IPS-20b (cell line): Measurements from ENCODE around the gene ESPN.

Experiments
- H3K27ac ChIP-seq: one replicate; pipeline ENCODE4 v1.5.1; 2013; ENCODE audit warnings: low read length
- H3K27me3 ChIP-seq: 2 replicates; pipeline ENCODE4 v1.6.1; 2013; ENCODE audit warnings: mild to moderate bottlenecking, low read length, inconsistent platforms; ENCODE audit not compliant: insufficient read depth
- H3K36me3 ChIP-seq: 2 replicates; pipeline ENCODE4 v1.6.1; 2013; ENCODE audit warnings: low read depth, mild to moderate bottlenecking, inconsistent platforms, low read length, moderate library complexity; ENCODE audit not compliant: insufficient read depth
- H3K4me1 ChIP-seq: 2 replicates; pipeline ENCODE4 v1.6.1; 2013; ENCODE audit warnings: mild to moderate bottlenecking, control low read depth, inconsistent platforms, low read length, moderate library complexity; ENCODE audit not compliant: insufficient read depth
- H3K4me3 ChIP-seq: 2 replicates; pipeline ENCODE4 v1.5.1; 2013; ENCODE audit warnings: mild to moderate bottlenecking, low read length, inconsistent platforms
- H3K9ac ChIP-seq: 2 replicates; pipeline ENCODE4 v1.6.1; 2013; ENCODE audit warnings: low read depth, mild to moderate bottlenecking, inconsistent platforms, low read length, moderate library complexity
- H3K9me3 ChIP-seq: 2 replicates; pipeline ENCODE4 v1.6.1; 2013; ENCODE audit warnings: mild to moderate bottlenecking, low read depth, low read length, inconsistent platforms; ENCODE audit not compliant: insufficient read depth

Gene ESPN

GRCh38 chr1:6509220-6509918 is 84.8 kb downstream of the ESPN start:
- Histone ChIP-seq H3K36me3 (no peaks in the 10 kb centered on the region), H3K9ac (no peak overlapping the region), H3K27me3 (no peaks in the 10 kb centered on the region), H3K4me3 (no peak overlapping the region), H3K9me3 (no peaks in the 10 kb centered on the region), H3K4me1 (no peaks in the 10 kb centered on the region), H3K27ac (no peak overlapping the region)

DNA sequence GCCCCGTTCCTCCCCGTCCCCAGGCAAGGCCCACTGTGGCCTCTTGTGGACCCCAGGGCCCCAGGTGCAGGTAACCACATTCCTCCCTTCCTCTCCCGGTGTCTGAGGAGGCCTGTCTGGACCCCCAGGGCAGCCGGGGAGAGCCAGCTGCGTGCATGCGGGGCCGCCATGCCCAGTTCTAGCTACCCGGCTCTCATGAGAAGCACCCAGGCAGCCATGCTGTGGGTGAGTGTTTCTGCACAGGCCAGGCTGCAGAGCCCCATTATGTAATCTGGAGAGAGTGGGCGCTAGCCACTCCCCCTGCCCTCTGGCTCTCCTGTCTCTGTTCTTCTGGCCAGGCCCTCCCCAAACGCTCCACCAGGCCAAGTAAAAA is 85.3 kb downstream of the ESPN start:
- Histone ChIP-seq H3K27ac (no peak overlapping the region), H3K4me1 (no peaks in the 10 kb centered on the region), H3K9me3 (no peaks in the 10 kb centered on the region), H3K4me3 (no peak overlapping the region), H3K27me3 (no peaks in the 10 kb centered on the region), H3K36me3 (no peaks in the 10 kb centered on the region), H3K9ac (no peak overlapping the region)

DNA sequence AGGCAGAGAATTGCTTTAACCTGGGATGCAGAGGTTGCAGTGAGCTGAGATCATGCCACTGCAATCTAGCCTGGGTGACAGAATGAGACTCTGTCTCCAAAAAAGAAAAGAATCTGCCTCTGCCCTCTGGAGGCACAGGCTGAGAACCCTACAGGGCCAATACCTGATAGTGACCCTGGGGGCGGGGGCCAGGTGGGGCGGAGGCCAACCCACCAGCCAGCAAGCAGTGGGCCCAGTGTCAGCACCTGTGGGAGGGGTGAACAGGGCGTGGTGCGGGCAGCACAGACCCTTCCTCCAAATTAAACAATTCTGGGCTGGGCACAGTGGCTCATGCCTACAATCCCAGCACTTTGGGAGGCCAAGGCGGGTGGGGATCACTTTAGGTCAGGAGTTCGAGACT is 85.9 kb downstream of the ESPN start:
- Histone ChIP-seq H3K4me3 (no peak overlapping the region), H3K27me3 (no peaks in the 10 kb centered on the region), H3K4me1 (no peaks in the 10 kb centered on the region), H3K27ac (no peak overlapping the region), H3K36me3 (no peaks in the 10 kb centered on the region), H3K9ac (no peak overlapping the region), H3K9me3 (no peaks in the 10 kb centered on the region)
